HepG2 (cell line): Measurements from ENCODE around the gene SSBP1. TPM values are rescaled to one million over a fixed set of nuclear protein-coding genes. Genes with fewer than 3 reads are reported as not detected.

Experiments
- BRD4 ChIP-seq: sonication (generic); formaldehyde crosslinking; IDR thresholded peaks from 2 replicates; pipeline ENCODE4 v1.4.0; 2020; ENCODE audit warnings: missing genetic modification reagents
- CEBPB ChIP-seq: IDR thresholded peaks from 2 replicates; pipeline ENCODE4 v1.6.1; 2011; ENCODE audit warnings: low read depth, low read length, improper control_type of control experiment, borderline replicate concordance
- CREBL2 ChIP-seq: sonication (generic); formaldehyde crosslinking; IDR thresholded peaks from 2 replicates; pipeline ENCODE4 v1.8.1; 2023; ENCODE audit warnings: missing genetic modification reagents, mild to moderate bottlenecking, borderline replicate concordance
- FOXK2 ChIP-seq: fragments of 450-650 bp; IDR thresholded peaks from 2 replicates; pipeline ENCODE4 v1.6.1; 2016
- FOXM1 ChIP-seq: sonication (generic); formaldehyde crosslinking; IDR thresholded peaks from 2 replicates; pipeline ENCODE4 v1.5.0; 2020; ENCODE audit warnings: missing genetic modification reagents
- GTF3A ChIP-seq: sonication (generic); formaldehyde crosslinking; conservative IDR thresholded peaks from 2 replicates; pipeline ENCODE4 v1.4.0; 2020; ENCODE audit warnings: mild to moderate bottlenecking, missing genetic modification reagents
- HOXA5 ChIP-seq: sonication (generic); formaldehyde crosslinking; IDR thresholded peaks from 2 replicates; pipeline ENCODE4 v1.4.0; 2020; ENCODE audit warnings: missing genetic modification reagents
- JDP2 ChIP-seq: sonication (generic); formaldehyde crosslinking; IDR thresholded peaks from 2 replicates; pipeline ENCODE4 v1.8.1; 2022; ENCODE audit warnings: missing genetic modification reagents, borderline replicate concordance
- MAFK ChIP-seq, 2 experiments: IDR thresholded peaks in 1 of 2; conservative IDR thresholded peaks in 1 of 2; 2 replicates each; pipeline ENCODE4 v1.6.1; 2011; ENCODE audit warnings: improper control_type of control experiment in 2 of 2, low read length in 2 of 2
- MATR3 ChIP-seq: sonication (generic); formaldehyde crosslinking; IDR thresholded peaks from 2 replicates; pipeline ENCODE4 v1.4.0; 2020; ENCODE audit warnings: missing genetic modification reagents
- NKX3-1 ChIP-seq: sonication (generic); formaldehyde crosslinking; IDR thresholded peaks from 2 replicates; pipeline ENCODE4 v1.5.0; 2020; ENCODE audit warnings: missing genetic modification reagents
- PITX1 ChIP-seq: sonication (generic); formaldehyde crosslinking; IDR thresholded peaks from 2 replicates; pipeline ENCODE4 v1.5.1; 2020; ENCODE audit warnings: mild to moderate bottlenecking, missing genetic modification reagents
- POGZ ChIP-seq: sonication (generic); formaldehyde crosslinking; IDR thresholded peaks from 2 replicates; pipeline ENCODE4 v1.4.0; 2020; ENCODE audit warnings: mild to moderate bottlenecking, missing genetic modification reagents
- RBAK ChIP-seq: sonication (generic); formaldehyde crosslinking; IDR thresholded peaks from 2 replicates; pipeline ENCODE4 v1.5.1; 2020; ENCODE audit warnings: mild to moderate bottlenecking, missing genetic modification reagents
- SIX4 ChIP-seq: sonication (generic); formaldehyde crosslinking; IDR thresholded peaks from 2 replicates; pipeline ENCODE4 v1.4.0; 2020; ENCODE audit warnings: missing genetic modification reagents
- ZBTB25 ChIP-seq: IDR thresholded peaks from 2 replicates; pipeline ENCODE4 v1.6.1; 2018; ENCODE audit warnings: missing genetic modification reagents
- ZFY ChIP-seq: sonication (generic); formaldehyde crosslinking; IDR thresholded peaks from 2 replicates; pipeline ENCODE4 v1.4.0; 2020; ENCODE audit warnings: missing genetic modification reagents
- ZGPAT ChIP-seq: IDR thresholded peaks from 2 replicates; pipeline ENCODE4 v1.6.1; 2016; ENCODE audit warnings: mild to moderate bottlenecking
- ZNF101 ChIP-seq: sonication (generic); formaldehyde crosslinking; IDR thresholded peaks from 2 replicates; pipeline ENCODE4 v1.4.0; 2020; ENCODE audit warnings: mild to moderate bottlenecking, low read depth, missing genetic modification reagents, borderline replicate concordance
- ZNF124 ChIP-seq: sonication (generic); formaldehyde crosslinking; IDR thresholded peaks from 2 replicates; pipeline ENCODE4 v1.4.0; 2020; ENCODE audit warnings: missing genetic modification reagents
- ZNF34 ChIP-seq: sonication (generic); formaldehyde crosslinking; IDR thresholded peaks from 2 replicates; pipeline ENCODE4 v1.4.0; 2020; ENCODE audit warnings: mild to moderate bottlenecking, missing genetic modification reagents, borderline replicate concordance
- ZNF414 ChIP-seq: sonication (generic); formaldehyde crosslinking; IDR thresholded peaks from 2 replicates; pipeline ENCODE4 v1.5.0; 2020; ENCODE audit warnings: missing genetic modification reagents
- ZNF546 ChIP-seq: sonication (generic); formaldehyde crosslinking; conservative IDR thresholded peaks from 2 replicates; pipeline ENCODE4 v1.8.1; 2023; ENCODE audit warnings: mild to moderate bottlenecking, missing genetic modification reagents
- ZNF644 ChIP-seq: IDR thresholded peaks from 2 replicates; pipeline ENCODE4 v1.6.1; 2016; ENCODE audit warnings: low read depth
- ZNF772 ChIP-seq: sonication (generic); formaldehyde crosslinking; IDR thresholded peaks from 2 replicates; pipeline ENCODE4 v1.5.0; 2020; ENCODE audit warnings: mild to moderate bottlenecking, missing genetic modification reagents
- ZNF777 ChIP-seq: sonication (generic); formaldehyde crosslinking; IDR thresholded peaks from 2 replicates; pipeline ENCODE4 v1.4.0; 2020; ENCODE audit warnings: missing genetic modification reagents
- ZNF800 ChIP-seq: sonication (generic); formaldehyde crosslinking; IDR thresholded peaks from 2 replicates; pipeline ENCODE4 v1.4.0; 2020; ENCODE audit warnings: missing genetic modification reagents
- polyA plus RNA-seq, 8 experiments: library from polyadenylated mRNA; depleted of rRNA in 3 of 8; stranded (reverse) in 7 of 8; unstranded in 1 of 8; fragments of >200 nt; fragmentation: Illumina TruSeq in 4 of 8; extraction: Trizol in 4 of 8; gene quantifications; 2 replicates each; pipeline versions ENCODE4 v1.2.1 to v1.2.3, GENCODE V29; 2011 to 2016; ENCODE audit warnings: low read depth in 4 of 8, missing spikeins in 1 of 8, mixed read lengths in 1 of 8; ENCODE audit not compliant: insufficient read depth in 1 of 8
- total RNA-seq, 5 experiments: library from RNA; depleted of rRNA; stranded (reverse); fragments of >200 nt; fragmentation: Illumina TruSeq; extraction: Trizol; gene quantifications; 2 replicates each; pipeline ENCODE4 v1.2.3, GENCODE V29; 2016; ENCODE audit warnings: low read depth in 1 of 5

SSBP1 gene
- total and polyA plus RNA-seq, 2 of the 13 experiments (the other 11 are each of a cell fraction or from before 2014, with no cell fraction given), result 64.4 to 254 TPM

- TF ChIP-seq ZFY (CRISPR knock-in tag) (peak; percentile 61; the same call in 1 of the 2 replicates), POGZ (CRISPR knock-in tag) (peak; percentile 98), HOXA5 (peak; percentile 90), ZNF644 (peak; percentile 67; the same call in 1 of the 2 replicates), MATR3 (no peak), MAFK (conservative IDR thresholded peaks at IDR 0.05 in 1 of 2, IDR thresholded peaks at IDR 0.05 in 1 of 2; ENCODE audit: low read length in 2 of 2) (no peak), FOXK2 (peak; percentile 88), ZNF800 (CRISPR knock-in tag) (peak; percentile 62; the same call in 1 of the 2 replicates), NKX3-1 (CRISPR knock-in tag) (peak; percentile 35; the same call in 1 of the 2 replicates), JDP2 (CRISPR knock-in tag) (no peak), RBAK (CRISPR knock-in tag) (0 out of 2 replicates have a peak, but pooled peaks have one; percentile 55), BRD4 (0 out of 2 replicates have a peak, but pooled peaks have one; percentile 21), ZNF546 (CRISPR knock-in tag) (no peak), ZNF34 (CRISPR knock-in tag) (peak; percentile 91; the same call in 1 of the 2 replicates), GTF3A (peak; percentile 83), SIX4 (peak; percentile 77), ZNF772 (CRISPR knock-in tag) (peak; percentile 96), ZNF101 (CRISPR knock-in tag) (0 out of 2 replicates have a peak, but pooled peaks have one; percentile 31), CREBL2 (CRISPR knock-in tag) (no peak), PITX1 (CRISPR knock-in tag) (peak; percentile 82; the same call in 1 of the 2 replicates), ZNF124 (CRISPR knock-in tag) (peak; percentile 78), ZNF414 (no peak), ZNF777 (CRISPR knock-in tag) (peak; percentile 65; the same call in 1 of the 2 replicates), FOXM1 (no peak), CEBPB (no peak), ZBTB25 (CRISPR knock-in tag) (peak; percentile 93), ZGPAT (peak; percentile 98)
Measured at GRCh38 chr7:141737836-141738591, at the start of gene SSBP1 (continued).
